Right ventricle myocardium superior (tissue), 1 donor: ENCODE results near the gene C4orf33. TPM values are rescaled to one million over a fixed set of nuclear protein-coding genes. Genes with fewer than 3 reads are reported as not detected.

Source experiments
- total RNA-seq: library from RNA; stranded (reverse); fragmentation: NEBNext Ultra II Directional; extraction: Animal tissue kit (Norgen Biotek cat#: 25700); gene quantifications from one replicate; pipeline ENCODE4 v1.2.1, GENCODE V29; 2021
- donor health status: DM: no; HTN: yes; CAD: no; lungs with severe emphysema.

The C4orf33 gene
- total RNA-seq, 1 donor from 2014 or later: 3.3 TPM

Other genes starting within 250 kb of the C4orf33 start
- 8.9 TPM for gene SCLT1, start 2.6 kb upstream of the C4orf33 start, total RNA-seq